Measurements from ENCODE around the gene APCDD1L. TPM values are rescaled to one million over a fixed set of nuclear protein-coding genes. Genes with fewer than 3 reads are reported as not detected.
A peak's percentile ranks its signal among the peaks of the same experiment; 100 is the strongest.

The APCDD1L gene
- total RNA-seq, 4 donors from 2014 or later = 0.59 to 2.1 (median 1.1) TPM; not detected in 1

DNA sequence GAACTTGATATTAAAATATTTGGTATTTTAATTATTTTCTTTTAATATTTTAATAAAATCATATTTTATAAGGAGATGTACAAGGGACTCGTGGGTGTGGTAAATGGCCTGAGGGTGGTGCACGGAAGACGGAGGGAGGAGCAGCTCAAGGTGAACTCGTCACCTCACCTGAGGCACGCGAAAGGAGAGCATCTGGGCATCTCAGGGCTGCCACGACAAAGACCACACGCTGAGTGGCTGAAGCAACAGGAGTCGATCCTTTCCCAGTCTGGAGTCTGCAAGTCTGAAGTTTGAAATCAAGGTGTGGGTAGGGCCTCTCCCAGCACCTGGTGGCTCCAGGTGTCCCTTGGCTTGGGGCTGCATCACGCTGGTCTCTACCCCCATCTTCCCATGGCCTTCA lies 39.7 kb downstream of the APCDD1L start:
- DNase-seq = no peak
- intact Hi-C loops (cut with DNase I; ENCODE audit: low total_unique reads) = no loop called here
- no peak overlapping the region for H3K4me3 ChIP-seq
- H3K27ac ChIP-seq = no peak overlapping the region
- no peaks in the 10 kb centered on the region for H3K9me3 ChIP-seq
- TF ChIP-seq CTCF (IDR thresholded peaks at IDR 0.05) (no peak), POLR2A (IDR thresholded peaks at IDR 0.05) (no peak)
- H3K36me3 ChIP-seq = no peaks in the 10 kb centered on the region
- H3K27me3 ChIP-seq = no peaks in the 10 kb centered on the region
- H3K4me1 ChIP-seq = peaks cover 0 to 14% of the 10 kb centered on the region in 2 donors

GRCh38 chr20:58473453-58474425 lies 41.5 kb downstream of the APCDD1L start:
- H3K27ac ChIP-seq = no peak overlapping the region
- H3K9me3 ChIP-seq = no peaks in the 10 kb centered on the region
- peaks cover 0 to 15% of the 10 kb centered on the region in 2 donors for H3K4me1 ChIP-seq
- TF ChIP-seq POLR2A (IDR thresholded peaks at IDR 0.05) = no peak
- H3K36me3 ChIP-seq = no peaks in the 10 kb centered on the region
- H3K27me3 ChIP-seq = no peaks in the 10 kb centered on the region
- H3K4me3 ChIP-seq = no peak overlapping the region
- no peak for DNase-seq
- intact Hi-C loops (cut with DNase I; ENCODE audit: low total_unique reads) = no loop called here

DNA sequence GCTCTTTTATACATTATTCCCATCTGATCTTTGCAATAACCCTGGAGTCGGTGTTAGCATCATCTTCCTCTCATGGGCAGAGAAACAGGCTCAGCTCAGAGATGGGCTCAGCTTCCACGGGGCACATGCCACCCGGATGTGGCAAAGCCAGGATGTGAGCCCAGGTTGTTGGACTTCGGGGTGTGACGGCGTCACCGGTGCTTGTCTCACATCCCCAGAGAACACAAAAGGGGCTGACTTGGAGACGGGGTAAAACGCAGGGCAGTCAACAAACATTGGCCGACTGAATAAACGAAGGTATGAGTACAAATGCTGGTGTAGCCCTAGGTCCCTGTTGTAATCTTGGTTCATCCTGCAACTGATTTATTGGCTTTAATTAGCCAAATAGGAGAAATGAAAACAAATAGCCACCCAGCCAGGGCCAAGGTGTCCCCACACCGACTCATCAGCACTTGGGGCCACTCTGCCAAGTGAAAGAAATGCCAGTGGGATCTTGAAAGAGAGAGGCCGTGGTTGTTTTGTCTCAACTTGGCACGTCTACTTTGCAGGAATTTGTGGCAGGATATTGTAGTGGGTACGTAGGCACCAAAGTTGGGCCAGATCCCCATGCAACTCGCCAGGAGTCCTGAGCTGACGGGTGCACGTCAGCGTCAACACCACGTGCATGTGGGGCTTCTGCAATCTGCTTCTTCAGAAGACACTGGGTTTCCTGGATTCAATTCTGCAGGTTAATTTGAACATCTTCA lies 42.8 kb downstream of the APCDD1L start:
- H3K4me3 ChIP-seq = no peak overlapping the region
- no peaks in the 10 kb centered on the region for H3K9me3 ChIP-seq
- peaks cover 0 to 15% of the 10 kb centered on the region in 2 donors for H3K4me1 ChIP-seq
- DNase-seq = no peak
- intact Hi-C loops (cut with DNase I; ENCODE audit: low total_unique reads) = no loop called here
- no peaks in the 10 kb centered on the region for H3K27me3 ChIP-seq
- H3K36me3 ChIP-seq = no peaks in the 10 kb centered on the region
- TF ChIP-seq CTCF (IDR thresholded peaks at IDR 0.05) = no peak
- TF ChIP-seq POLR2A (IDR thresholded peaks at IDR 0.05) = no peak
- H3K27ac ChIP-seq = peak overlapping the region; percentile 22 to 54

DNA sequence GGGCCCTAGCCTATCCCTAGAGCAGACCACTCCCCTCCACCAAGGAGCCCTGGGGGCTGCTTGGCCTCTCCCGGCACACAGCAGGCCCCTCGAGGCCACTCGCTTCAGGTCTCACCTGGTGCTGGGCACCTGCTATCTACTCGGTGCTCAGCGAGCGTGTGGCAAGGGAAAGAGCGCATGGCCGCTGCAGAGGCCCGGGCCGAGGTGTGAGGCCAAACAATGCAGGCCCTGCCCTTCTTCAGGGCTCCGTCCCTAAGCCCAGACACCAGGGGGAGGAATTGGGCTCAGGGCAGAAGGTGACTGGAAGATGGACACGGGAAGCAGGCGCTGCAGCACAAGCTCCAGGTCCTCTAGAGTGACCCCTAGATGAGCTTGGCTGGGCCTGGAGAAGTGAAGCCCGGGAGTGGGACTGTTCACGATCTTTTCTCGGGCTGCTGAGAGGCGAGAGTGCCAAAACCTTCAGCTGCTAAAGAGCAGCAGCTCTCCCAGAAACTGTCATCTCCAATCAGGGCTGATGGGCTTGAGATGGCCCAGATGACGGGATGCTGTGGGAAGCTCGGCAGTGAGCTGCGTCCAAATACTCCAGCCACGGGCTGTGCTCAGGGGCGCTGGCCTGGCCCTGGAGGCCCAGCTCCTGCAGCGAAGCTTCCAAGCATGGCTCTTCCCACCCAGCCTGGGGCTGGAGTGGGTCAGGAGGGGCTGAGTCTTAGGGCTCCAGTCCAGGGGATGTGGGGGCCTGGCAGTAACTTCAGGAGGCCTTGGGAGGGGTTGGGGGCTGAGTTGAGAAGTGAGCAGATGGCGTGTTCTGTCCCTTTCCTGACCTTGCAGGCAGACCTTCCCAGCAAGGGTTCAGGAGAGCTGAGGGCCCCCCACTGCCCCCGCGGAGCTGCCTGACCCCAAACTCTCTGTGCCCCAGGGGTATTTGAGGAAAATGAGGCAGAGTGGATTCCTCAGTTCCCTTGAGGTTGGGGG lies 43.7 kb downstream of the APCDD1L start:
- intact Hi-C loops (cut with DNase I; ENCODE audit: low total_unique reads) = no loop called here
- peak; percentile 66 to 81 for DNase-seq
- TF ChIP-seq POLR2A (IDR thresholded peaks at IDR 0.05) (no peak), CTCF (IDR thresholded peaks at IDR 0.05) (no peak)
- no peaks in the 10 kb centered on the region for H3K27me3 ChIP-seq
- H3K9me3 ChIP-seq = no peaks in the 10 kb centered on the region
- no peaks in the 10 kb centered on the region for H3K36me3 ChIP-seq
- peak overlapping the region; percentile 22 to 54 for H3K27ac ChIP-seq
- H3K4me3 ChIP-seq = no peak overlapping the region
- peaks cover 0 to 15% of the 10 kb centered on the region in 2 donors for H3K4me1 ChIP-seq

Data from uterus (tissue), 4 donors.